ENCODE data around the gene HBZ. TPM values are rescaled to one million over a fixed set of nuclear protein-coding genes. Genes with fewer than 3 reads are reported as not detected.

HBZ gene
- total and polyA plus RNA-seq, 9 of the 15 experiments (the other 6 are each of a cell fraction or from before 2014, with no cell fraction given) = 58.0 to 610 (median 113) TPM

- Histone ChIP-seq H3K36me3 (ENCODE audit: control insufficient read depth, insufficient read depth, low read length) (peaks cover 62% of the 10 kb centered on the region), H3K9ac (ENCODE audit: insufficient read depth in 1 of 2, low read depth in 2 of 2, low read length in 2 of 2) (peak overlapping the region; percentile 40 to 45; a peak in 3 of 4 replicates), H3K4me1 (replicated peaks in 1 of 2; ENCODE audit: control insufficient read depth in 2 of 2, insufficient read depth in 2 of 2, low read length in 2 of 2) (peaks cover 49 to 68% of the 10 kb centered on the region in 2 experiments), H3K27me3 (ENCODE audit: control insufficient read depth in 2 of 2, insufficient read depth in 2 of 2, low read length in 2 of 2) (no peaks in the 10 kb centered on the region), H3K4me3 (no peak overlapping the region), H3K9me1 (ENCODE audit: control insufficient read depth, insufficient read depth, low read length) (no peaks in the 10 kb centered on the region), H2AFZ (ENCODE audit: low read depth, low read length) (no peak overlapping the region), H3K79me2 (ENCODE audit: control insufficient read depth, insufficient read depth, low read length) (peaks cover 37% of the 10 kb centered on the region), H3K9me3 (replicated peaks; ENCODE audit: control insufficient read depth, insufficient read depth, low read depth, low read length) (no peaks in the 10 kb centered on the region), H3K4me2 (ENCODE audit: insufficient read depth, low read length) (peak overlapping the region; percentile 66), H3K27ac (ENCODE audit: extremely low read depth, low read depth, low read length) (peak overlapping the region; percentile 71), H4K20me1 (replicated peaks; ENCODE audit: control insufficient read depth, insufficient read depth, low read length) (no peaks in the 10 kb centered on the region)
- 0% methylated on average over 3 of the region's 3 CpGs for WGBS (ENCODE audit: insufficient coverage, low coverage, missing lambda C conversion rate)
- ATAC-seq = peak; percentile 88
- FAIRE-seq = peak; percentile 88
- DNase-seq (ENCODE audit: extremely low read depth in 1 of 4, low spot score in 3 of 4) = peak; percentile 72 to 89 (median 79)
- intact Hi-C loops (cut with micrococcal nuclease) = no loop called here
- CTCF ChIA-PET (ENCODE audit: low intra/inter-chr PET ratio) = interaction anchor here (1.1 kb wide), 1 partner anchor 10 kb away, joined by 3 read pairs; no protein-coding TSS in a partner anchor
- no TSS peak for BruUV-seq (replicated peaks)
- in situ Hi-C loops (cut with MboI) = no loop called here
- POLR2A ChIA-PET = interaction anchor here (0.6 to 0.7 kb wide), 2 partner anchors 13 to 850 kb away, joined by 3 read pairs; no protein-coding TSS in a partner anchor
- TF ChIP-seq SMAD4 (CRISPR knock-in tag; conservative IDR thresholded peaks at IDR 0.05) = peak; percentile 73
- TF ChIP-seq RNF2 (IDR thresholded peaks at IDR 0.05) = no peak
- no peak for TF ChIP-seq BACH1 (tag; IDR thresholded peaks at IDR 0.05)
- TF ChIP-seq POLR3A (IDR thresholded peaks at IDR 0.05; ENCODE audit: borderline replicate concordance, extremely low read depth, insufficient read depth, insufficient read length) = no peak
- TF ChIP-seq CXXC5 (CRISPR knock-in tag; IDR thresholded peaks at IDR 0.05) = peak; percentile 64; the same call in 1 of the 2 replicates
- peak; percentile 76 for TF ChIP-seq PML (IDR thresholded peaks at IDR 0.05; ENCODE audit: low read length)
- TF ChIP-seq THRAP3 (IDR thresholded peaks at IDR 0.05; ENCODE audit: borderline replicate concordance) = no peak
- no peak for TF ChIP-seq PHF20 (IDR thresholded peaks at IDR 0.05; ENCODE audit: partially characterized antibody)
- TF ChIP-seq CCAR2 (IDR thresholded peaks at IDR 0.05; ENCODE audit: low read depth, low read length) = no peak
- TF ChIP-seq ZZZ3 (IDR thresholded peaks at IDR 0.05) = no peak
- TF ChIP-seq RHOXF2B (CRISPR knock-in tag; conservative IDR thresholded peaks at IDR 0.05) = 0 out of 2 replicates have a peak, but pooled peaks have one; percentile 44
- no peak for TF ChIP-seq IRF9 (tag; IDR thresholded peaks at IDR 0.05)
- TF ChIP-seq HMGN3 (IDR thresholded peaks at IDR 0.05; ENCODE audit: borderline replicate concordance, extremely low read depth, insufficient read length, low read depth, low read length) = peak; percentile 41
- peak; percentile 72; the same call in 1 of the 2 replicates for TF ChIP-seq SMARCC2 (IDR thresholded peaks at IDR 0.05; ENCODE audit: low read depth)
- peak; percentile 42; the same call in 1 of the 2 replicates for TF ChIP-seq GATA2 (CRISPR knock-in tag; IDR thresholded peaks at IDR 0.05)
- no peak for TF ChIP-seq SRSF1 (IDR thresholded peaks at IDR 0.05; ENCODE audit: low read depth, low read length)
- 0 out of 2 replicates have a peak, but pooled peaks have one; percentile 48 for TF ChIP-seq MTA1 (IDR thresholded peaks at IDR 0.05; ENCODE audit: borderline replicate concordance)
- TF ChIP-seq TRIM24 (IDR thresholded peaks at IDR 0.05) = peak in 1 of 2 experiments; percentile 63; a peak in 2 of 4 replicates
- TF ChIP-seq CHD4 (IDR thresholded peaks at IDR 0.05; ENCODE audit: insufficient read depth, insufficient replicate concordance, low read depth, low read length, poor library complexity, severe bottlenecking) = peak; percentile 24
- TF ChIP-seq ZNF57 (CRISPR knock-in tag; IDR thresholded peaks at IDR 0.05) = no peak
- TF ChIP-seq ZKSCAN3 (CRISPR knock-in tag; IDR thresholded peaks at IDR 0.05) = no peak
- TF ChIP-seq SIN3B (IDR thresholded peaks at IDR 0.05; ENCODE audit: low read depth) = no peak
- peak; percentile 7; the same call in 1 of the 2 replicates for TF ChIP-seq JUN (IDR thresholded peaks at IDR 0.05; ENCODE audit: borderline replicate concordance, low read depth, low read length)
- no peak for TF ChIP-seq JUN (CRISPR knock-in tag; IDR thresholded peaks at IDR 0.05; ENCODE audit: borderline replicate concordance)
Measured at GRCh38 chr16:119835-120491, 32.5 kb upstream of the HBZ start.
